GM12892 (cell line): Measurements from ENCODE around the gene CD82.

Experiments used
- POLR2A ChIP-seq: IDR thresholded peaks from 2 replicates; pipeline ENCODE4 v1.6.1; 2011; ENCODE audit warnings: low read depth, low read length, control low read depth
- POLR2AphosphoS5 ChIP-seq: IDR thresholded peaks from 2 replicates; pipeline ENCODE4 v1.6.1; 2011; ENCODE audit warnings: low read depth, low read length, control low read depth
- TAF1 ChIP-seq: IDR thresholded peaks from 2 replicates; pipeline ENCODE4 v1.6.1; 2011; ENCODE audit warnings: low read depth, mild to moderate bottlenecking, control low read depth, low read length, borderline replicate concordance

- TF ChIP-seq POLR2AphosphoS5 (no peak; the same call in 1 of the 2 replicates), POLR2A (no peak), TAF1 (no peak)
These were observed 32.0 kb downstream of the CD82 start for GRCh38 chr11:44597358-44598012.
